A204.1 (cell line): ENCODE results near the gene PTGS2.
"Not testable (repeated sequence)": the region's sequence is repeated elsewhere in the genome, so short reads cannot be mapped to it uniquely, and the experiment has no call there.

Source experiments
- FAIRE-seq: peaks from 2 replicates; lab custom pipeline; 2012; peaks lifted over from hg19 to GRCh38; lab: Jason Lieb, UNC

The PTGS2 gene

GRCh38 chr1:186670297-186671135, 9.7 kb downstream of the PTGS2 start:
- no peak for FAIRE-seq

- FAIRE-seq, result not testable (repeated sequence)
Measured at GRCh38 chr1:186669784-186670183, 10.4 kb downstream of the PTGS2 start.

GRCh38 chr1:186664217-186664616, 16.0 kb downstream of the PTGS2 start:
- not testable (repeated sequence) for FAIRE-seq

GRCh38 chr1:186662752-186663151, 17.5 kb downstream of the PTGS2 start:
- no peak for FAIRE-seq

- FAIRE-seq, result no peak
Measured at GRCh38 chr1:186659890-186660341, 20.3 kb downstream of the PTGS2 start.

GRCh38 chr1:186658999-186659398, 21.2 kb downstream of the PTGS2 start:
- FAIRE-seq, result no peak

- FAIRE-seq, result no peak
Measured at GRCh38 chr1:186657481-186657880, 22.7 kb downstream of the PTGS2 start.

- FAIRE-seq, result no peak
Measured at GRCh38 chr1:186655876-186656275, 24.3 kb downstream of the PTGS2 start.

GRCh38 chr1:186654741-186655140, 25.5 kb downstream of the PTGS2 start:
- FAIRE-seq, result no peak

- FAIRE-seq, result no peak
Measured at GRCh38 chr1:186653312-186653711, 26.9 kb downstream of the PTGS2 start.

- no peak for FAIRE-seq
Measured at GRCh38 chr1:186648613-186649012, 31.6 kb downstream of the PTGS2 start.

- not testable (repeated sequence) for FAIRE-seq
Measured at GRCh38 chr1:186647985-186648384, 32.2 kb downstream of the PTGS2 start.

GRCh38 chr1:186643614-186644013, 36.6 kb downstream of the PTGS2 start:
- FAIRE-seq, result no peak

- FAIRE-seq, result not testable (repeated sequence)
Measured at GRCh38 chr1:186637567-186637966, 42.7 kb downstream of the PTGS2 start.

GRCh38 chr1:186636786-186637185, 43.4 kb downstream of the PTGS2 start:
- FAIRE-seq, result no peak

- FAIRE-seq, result no peak
Measured at GRCh38 chr1:186634511-186634910, 45.7 kb downstream of the PTGS2 start.

GRCh38 chr1:186633116-186633515, 47.1 kb downstream of the PTGS2 start:
- FAIRE-seq, result no peak

GRCh38 chr1:186629341-186629740, 50.9 kb downstream of the PTGS2 start:
- FAIRE-seq, result no peak

- FAIRE-seq, result no peak
Measured at GRCh38 chr1:186628910-186629309, 51.3 kb downstream of the PTGS2 start.

GRCh38 chr1:186627019-186627418, 53.2 kb downstream of the PTGS2 start:
- no peak for FAIRE-seq

- no peak for FAIRE-seq
Measured at GRCh38 chr1:186626356-186626932, 53.8 kb downstream of the PTGS2 start.

GRCh38 chr1:186623551-186623950, 56.7 kb downstream of the PTGS2 start:
- FAIRE-seq, result no peak
